G401.6 (cell line): ENCODE results near the gene HERC4.
"Not testable (repeated sequence)": the region's sequence is repeated elsewhere in the genome, so short reads cannot be mapped to it uniquely, and the experiment has no call there.

Source experiments
- FAIRE-seq: peaks from 2 replicates; lab custom pipeline; 2012; peaks lifted over from hg19 to GRCh38; lab: Jason Lieb, UNC

The HERC4 gene

GRCh38 chr10:68087685-68088401 is 12.8 kb upstream of the HERC4 start:
- no peak for FAIRE-seq

- FAIRE-seq = peak; percentile 8
These were observed 12.0 kb upstream of the HERC4 start for GRCh38 chr10:68086910-68087684.

GRCh38 chr10:68086011-68086410 is 10.9 kb upstream of the HERC4 start:
- no peak for FAIRE-seq

GRCh38 chr10:68084469-68084868 is 9.4 kb upstream of the HERC4 start:
- FAIRE-seq = peak; percentile 60

- FAIRE-seq = no peak
These were observed 8.9 kb upstream of the HERC4 start for GRCh38 chr10:68083953-68084352.

- peak; percentile 93 for FAIRE-seq
These were observed 7.8 kb upstream of the HERC4 start for GRCh38 chr10:68082872-68083271.

- FAIRE-seq = no peak
These were observed 6.8 kb upstream of the HERC4 start for GRCh38 chr10:68081916-68082315.

- no peak for FAIRE-seq
These were observed 5.9 kb upstream of the HERC4 start for GRCh38 chr10:68080853-68081431.

- no peak for FAIRE-seq
These were observed 4.4 kb upstream of the HERC4 start for GRCh38 chr10:68079434-68079833.

- no peak for FAIRE-seq
These were observed 1.9 kb upstream of the HERC4 start for GRCh38 chr10:68077026-68077425.

- FAIRE-seq = not testable (repeated sequence)
These were observed 998 bp upstream of the HERC4 start for GRCh38 chr10:68076081-68076480.

GRCh38 chr10:68075550-68076004 is 494 bp upstream of the HERC4 start:
- FAIRE-seq = no peak

GRCh38 chr10:68074031-68074774 is 880 bp downstream of the HERC4 start:
- no peak for FAIRE-seq

GRCh38 chr10:68073631-68074030 is 1.5 kb downstream of the HERC4 start:
- peak; percentile 11 for FAIRE-seq

- peak; percentile 57 for FAIRE-seq
These were observed 7.6 kb downstream of the HERC4 start for GRCh38 chr10:68067508-68067907.

- no peak for FAIRE-seq
These were observed 8.1 kb downstream of the HERC4 start for GRCh38 chr10:68067029-68067428.

GRCh38 chr10:68053553-68053952 is 21.5 kb downstream of the HERC4 start:
- FAIRE-seq = no peak

GRCh38 chr10:68052463-68052862 is 22.6 kb downstream of the HERC4 start:
- FAIRE-seq = no peak

- FAIRE-seq = no peak
These were observed 25.6 kb downstream of the HERC4 start for GRCh38 chr10:68049289-68050078.

- FAIRE-seq = no peak
These were observed 27.3 kb downstream of the HERC4 start for GRCh38 chr10:68047554-68048327.

- FAIRE-seq = no peak
These were observed 28.0 kb downstream of the HERC4 start for GRCh38 chr10:68047122-68047521.
